ENCODE data around the gene CCDC141. TPM values are rescaled to one million over a fixed set of nuclear protein-coding genes. Genes with fewer than 3 reads are reported as not detected.
"Not testable (repeated sequence)": the region's sequence is repeated elsewhere in the genome, so short reads cannot be mapped to it uniquely, and the experiment has no call there.

CCDC141 gene
- total RNA-seq, 1 donor from 2014 or later = 90.3 TPM

DNA sequence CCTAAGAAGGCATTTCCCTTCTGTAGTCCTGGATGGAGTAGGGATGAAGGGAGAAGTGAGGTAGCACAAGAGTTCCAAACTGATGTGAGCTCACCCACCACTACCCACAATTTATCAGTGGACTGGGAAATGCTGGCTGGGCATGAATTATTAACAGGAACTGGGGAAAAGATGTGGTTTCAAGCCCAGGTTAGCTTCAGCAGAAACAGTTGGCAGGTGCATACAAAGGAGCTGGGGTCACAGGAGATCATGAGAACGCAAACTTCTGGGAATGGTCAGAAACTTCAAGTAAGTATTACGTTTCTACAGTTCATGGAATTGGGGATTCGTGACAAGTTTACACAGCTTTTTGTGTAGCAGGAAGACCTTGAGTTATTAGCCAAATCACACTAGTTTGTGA is 5.4 kb downstream of the CCDC141 start:
- no peak for DNase-seq (ENCODE audit: low spot score)

- DNase-seq (ENCODE audit: low spot score) = no peak
Measured at GRCh38 chr2:179037807-179038206, 12.1 kb downstream of the CCDC141 start.

DNA sequence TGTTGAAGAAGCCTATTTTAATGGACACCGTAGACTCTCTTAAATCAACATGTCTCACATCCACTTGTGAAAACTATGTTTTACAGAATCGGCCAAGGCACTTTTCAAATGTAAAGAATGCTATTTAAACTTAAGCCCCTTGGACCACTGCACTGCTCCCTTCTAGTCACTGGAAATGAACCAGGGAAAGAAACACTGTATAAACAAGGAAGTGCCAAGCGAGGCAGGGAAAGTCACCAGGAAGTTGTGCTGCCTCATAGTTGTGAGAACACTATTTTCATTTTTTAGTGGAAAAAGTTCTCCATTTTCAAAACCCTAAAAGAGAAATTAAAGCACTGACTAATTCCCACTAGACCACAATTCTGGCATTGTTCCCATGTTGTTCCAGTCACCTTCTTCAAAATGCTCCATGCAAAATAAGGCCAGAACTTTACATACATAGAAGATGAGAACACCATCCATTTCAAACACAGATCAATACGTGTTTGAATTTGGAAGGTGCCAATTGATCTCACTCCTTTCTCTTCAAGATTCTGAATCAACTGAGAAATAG is 13.5 kb downstream of the CCDC141 start:
- no peak for DNase-seq (ENCODE audit: low spot score)

DNA sequence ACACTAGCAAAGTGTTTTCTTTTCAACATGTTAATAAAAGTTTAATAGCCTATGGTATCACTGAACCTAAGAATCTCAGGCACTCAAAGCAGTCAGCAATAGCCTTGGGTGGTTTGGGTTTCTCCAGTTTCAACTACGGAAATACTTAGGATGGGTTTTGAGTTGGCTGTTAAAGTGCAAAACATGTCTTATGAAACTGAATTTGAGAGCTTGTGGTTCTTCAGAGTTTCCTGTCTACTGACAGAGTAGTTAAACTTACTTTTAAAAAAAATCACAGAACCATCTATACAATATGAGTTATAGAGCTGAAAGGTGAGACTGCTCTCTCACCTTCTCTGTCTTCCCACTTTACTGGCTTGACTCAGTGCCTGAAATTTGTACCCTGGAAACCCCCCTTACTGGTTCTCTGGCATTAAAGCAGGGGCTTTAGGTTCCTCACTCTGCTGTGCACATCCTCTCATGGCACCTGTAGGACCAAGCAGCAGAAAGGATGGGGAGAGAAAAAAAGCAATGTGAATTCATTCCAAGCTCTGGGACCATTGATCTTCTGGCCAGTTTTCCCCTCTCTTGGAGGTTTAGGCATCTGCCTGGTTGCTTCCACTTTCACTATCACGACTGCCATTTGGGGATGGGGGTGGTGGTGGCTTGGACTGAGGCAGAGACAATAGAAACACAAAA is 18.1 kb downstream of the CCDC141 start:
- no peak for DNase-seq (ENCODE audit: low spot score)

- DNase-seq (ENCODE audit: low spot score) = no peak
Measured at GRCh38 chr2:179024445-179024844, 25.5 kb downstream of the CCDC141 start.

DNA sequence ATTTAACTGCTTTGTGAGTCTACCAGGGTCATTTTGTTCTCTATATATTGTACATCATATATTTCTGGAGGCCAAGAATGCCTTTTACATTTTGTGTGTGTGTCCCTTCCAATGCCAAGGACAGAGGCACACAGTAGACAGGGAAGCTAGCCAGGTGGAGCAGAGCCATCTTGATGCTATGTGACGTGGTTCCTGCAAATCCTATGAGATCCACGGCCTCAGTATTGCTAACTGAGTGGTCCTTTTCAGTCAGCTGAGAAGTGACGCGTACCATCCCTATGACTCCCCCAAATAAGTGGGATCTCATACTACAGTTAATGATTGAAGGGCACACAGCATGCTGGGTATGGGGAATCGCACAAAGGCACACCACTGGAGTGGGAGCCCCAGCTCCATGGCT is 27.3 kb downstream of the CCDC141 start:
- DNase-seq (ENCODE audit: low spot score) = no peak

GRCh38 chr2:179021258-179021657 is 28.7 kb downstream of the CCDC141 start:
- DNase-seq (ENCODE audit: low spot score) = no peak

DNA sequence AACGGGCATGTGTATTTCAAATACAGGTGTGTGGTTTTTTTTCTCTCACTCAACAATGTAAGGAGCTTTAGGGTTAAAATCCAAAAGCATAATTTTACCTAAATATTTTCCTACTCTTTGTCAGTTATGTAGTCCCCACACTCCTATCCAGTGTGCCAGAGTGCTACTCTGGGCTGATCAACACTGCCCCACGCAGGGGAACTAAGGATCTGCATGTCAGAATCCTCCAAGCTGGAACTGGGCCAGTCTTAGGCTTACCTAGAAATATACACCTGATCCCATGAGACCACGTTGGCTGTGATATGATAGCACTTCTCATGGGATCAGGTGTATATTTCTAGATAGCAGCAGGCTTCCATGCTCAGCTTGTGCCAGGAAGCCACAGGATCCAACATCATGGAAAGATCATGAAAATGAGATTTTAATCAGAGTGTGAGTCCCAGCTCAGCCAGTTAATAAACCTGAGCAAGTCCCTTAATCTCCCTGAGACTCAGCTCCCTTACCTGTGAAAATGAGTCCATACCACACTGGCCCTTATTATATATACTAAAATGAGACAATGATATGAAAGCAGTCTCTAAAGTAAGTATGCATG is 29.7 kb downstream of the CCDC141 start:
- DNase-seq (ENCODE audit: low spot score) = no peak

- DNase-seq (ENCODE audit: low spot score) = no peak
Measured at GRCh38 chr2:179019260-179019659, 30.7 kb downstream of the CCDC141 start.

GRCh38 chr2:179017773-179018357 is 32.1 kb downstream of the CCDC141 start:
- DNase-seq (ENCODE audit: low spot score) = no peak

GRCh38 chr2:179014189-179014588 is 35.7 kb downstream of the CCDC141 start:
- DNase-seq (ENCODE audit: low spot score) = not testable (repeated sequence)

GRCh38 chr2:179005976-179006375 is 44.0 kb downstream of the CCDC141 start:
- DNase-seq (ENCODE audit: low spot score) = no peak

DNA sequence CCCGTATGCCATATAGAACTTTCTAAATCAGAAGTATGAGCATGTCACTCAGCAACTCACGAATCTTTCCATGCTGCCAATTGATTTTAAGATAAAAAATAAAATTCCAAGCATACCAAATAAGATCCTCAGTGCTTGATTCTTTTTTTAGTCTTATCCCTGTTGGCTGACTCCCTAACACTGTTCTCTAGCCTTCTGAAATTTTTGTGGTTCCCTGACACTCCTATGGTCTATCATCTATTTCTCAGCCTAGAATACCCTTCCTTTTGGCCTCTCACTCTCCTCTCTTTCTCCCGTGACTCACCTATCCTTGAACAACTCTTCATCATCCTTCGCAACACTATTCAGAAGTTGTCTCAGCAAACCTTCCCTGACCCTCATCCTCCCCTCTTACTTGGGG is 50.5 kb downstream of the CCDC141 start:
- no peak for DNase-seq (ENCODE audit: low spot score)

- no peak for DNase-seq (ENCODE audit: low spot score)
Measured at GRCh38 chr2:178998539-178998938, 51.4 kb downstream of the CCDC141 start.

GRCh38 chr2:178997477-178997876 is 52.5 kb downstream of the CCDC141 start:
- DNase-seq (ENCODE audit: low spot score) = no peak

- DNase-seq (ENCODE audit: low spot score) = no peak
Measured at GRCh38 chr2:178997067-178997466, 52.9 kb downstream of the CCDC141 start.

- DNase-seq (ENCODE audit: low spot score) = no peak
Measured at GRCh38 chr2:178994264-178994663, 55.7 kb downstream of the CCDC141 start.

DNA sequence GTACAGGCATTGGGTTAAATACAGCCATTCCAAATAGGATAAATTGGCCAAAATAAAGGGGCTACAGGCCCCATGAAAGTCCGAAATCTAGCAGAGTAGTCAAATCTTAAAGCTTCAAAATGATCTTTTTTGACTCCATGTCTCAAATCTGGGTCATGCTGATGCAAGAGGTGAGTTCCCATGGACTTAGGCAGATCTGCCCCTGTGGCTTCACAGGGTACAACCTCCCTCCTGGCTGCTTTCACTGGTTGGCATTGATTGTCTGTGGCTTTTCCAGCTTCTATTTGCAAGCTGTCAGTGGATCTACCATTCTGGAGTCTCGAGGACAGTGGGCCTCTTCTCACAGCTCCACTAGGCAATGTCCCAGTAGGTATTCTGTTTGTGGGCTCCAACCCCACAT is 56.1 kb downstream of the CCDC141 start:
- no peak for DNase-seq (ENCODE audit: low spot score)

- DNase-seq (ENCODE audit: low spot score) = not testable (repeated sequence)
Measured at GRCh38 chr2:178992719-178993118, 57.2 kb downstream of the CCDC141 start.

DNA sequence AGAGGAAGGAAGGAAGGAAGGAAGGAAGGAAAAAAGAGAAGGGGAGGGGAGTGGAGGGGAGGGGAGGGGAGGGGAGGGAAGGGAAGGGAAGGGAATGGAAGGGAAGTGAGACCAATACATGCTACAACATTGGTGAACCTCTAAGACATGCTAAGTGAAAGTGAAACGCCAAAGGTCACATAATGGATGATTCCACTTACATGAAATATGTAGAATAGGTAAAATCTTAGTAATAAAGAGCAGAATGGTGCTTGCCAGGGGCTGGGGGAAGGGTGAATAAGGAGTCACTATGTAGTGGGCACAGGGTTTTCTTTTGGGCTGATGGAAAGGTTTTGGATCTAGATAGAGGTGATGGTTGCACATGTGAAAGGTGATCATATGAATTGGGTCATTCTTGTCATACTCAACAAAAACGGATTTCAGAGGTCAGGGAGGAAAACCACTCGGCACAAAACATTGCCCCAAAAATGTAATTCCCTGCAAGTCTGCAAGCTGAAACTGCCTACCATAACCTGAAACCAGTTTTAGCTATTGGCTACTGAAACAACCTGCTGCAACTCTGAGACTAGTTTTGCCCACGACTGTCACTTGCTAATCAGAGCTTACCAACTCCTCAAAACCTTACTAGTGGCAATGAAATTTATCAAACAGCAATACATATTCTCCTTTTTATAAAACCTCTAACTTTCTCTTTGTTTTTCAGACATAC is 59.2 kb downstream of the CCDC141 start:
- no peak for DNase-seq (ENCODE audit: low spot score)

- not testable (repeated sequence) for DNase-seq (ENCODE audit: low spot score)
Measured at GRCh38 chr2:178989424-178989823, 60.5 kb downstream of the CCDC141 start.

DNA sequence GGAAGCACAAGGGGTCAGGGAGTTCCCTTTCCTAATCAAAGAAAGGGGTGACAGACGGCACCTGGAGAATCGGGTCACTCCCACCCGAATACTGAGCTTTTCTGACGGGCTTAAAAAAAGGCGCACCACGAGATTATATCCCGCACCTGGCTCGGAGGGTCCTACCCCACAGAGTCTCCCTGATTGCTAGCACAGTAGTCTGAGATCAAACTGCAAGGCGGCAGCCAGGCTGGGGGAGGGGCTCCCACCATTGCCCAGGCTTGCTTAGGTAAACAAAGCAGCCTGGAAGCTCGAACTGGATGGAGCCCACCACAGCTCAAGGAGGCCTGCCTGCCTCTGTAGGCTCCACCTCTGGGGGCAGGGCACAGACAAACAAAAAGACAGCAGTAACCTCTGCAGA is 67.3 kb downstream of the CCDC141 start:
- not testable (repeated sequence) for DNase-seq (ENCODE audit: low spot score)

Measured in mucosa of gallbladder (tissue), 1 donor.